Uterus (tissue), 4 donors: ENCODE data around the gene MT1F. TPM values are rescaled to one million over a fixed set of nuclear protein-coding genes. Genes with fewer than 3 reads are reported as not detected.
"Not testable (repeated sequence)": the region's sequence is repeated elsewhere in the genome, so short reads cannot be mapped to it uniquely, and the experiment has no call there.

ENCODE experiments used
- DNase-seq, 2 donors: peaks; one replicate each; pipeline ENCODE4 v3.0.0-alpha.2; 2019 to 2020
- H3K27ac ChIP-seq, 2 donors: fragments of 200-600 bp; sonication (generic); 1 replicate in 1 of 2; 2 replicates in 1 of 2; pipeline ENCODE4 v1.5.1; 2016 to 2018
- H3K27me3 ChIP-seq, 2 donors: fragments of 200-600 bp; sonication (generic); one replicate each; pipeline ENCODE4 v1.5.1; 2018 to 2019; ENCODE audit warnings: control low read depth in 1 of 2
- H3K36me3 ChIP-seq, 2 donors: fragments of 200-600 bp; sonication (generic); one replicate each; pipeline ENCODE4 v1.5.1; 2019; ENCODE audit warnings: control low read depth in 1 of 2
- H3K4me1 ChIP-seq, 2 donors: fragments of 200-600 bp; sonication (generic); one replicate each; pipeline ENCODE4 v1.5.1; 2018 to 2019; ENCODE audit warnings: control low read depth in 1 of 2
- H3K4me3 ChIP-seq, 2 donors: fragments of 200-600 bp; sonication (generic); 1 replicate in 1 of 2; 2 replicates in 1 of 2; pipeline ENCODE4 v1.5.1; 2018 to 2019; ENCODE audit warnings: mild to moderate bottlenecking in 1 of 2
- H3K9me3 ChIP-seq, 2 donors: fragments of 200-600 bp; sonication (generic); one replicate each; pipeline ENCODE4 v1.5.1; 2019; ENCODE audit warnings: control low read depth in 1 of 2
- POLR2A ChIP-seq, 2 donors: fragments of 450-650 bp; IDR thresholded peaks; one replicate each; pipeline ENCODE4 v1.6.1; 2016; ENCODE audit warnings: antibody characterized with exemption in 2 of 2, mild to moderate bottlenecking in 1 of 2, moderate library complexity in 1 of 2
- intact Hi-C: fragments of 100-400 bp; cut with DNase I; formaldehyde crosslinking; loops from one replicate; pipeline ENCODE4 v1.15.1; 2023; ENCODE audit warnings: low total_unique reads
- total RNA-seq, 4 donors: library from RNA; depleted of rRNA in 3 of 4; stranded (reverse); fragments of >200 nt in 3 of 4; gene quantifications; one replicate each; pipeline versions ENCODE4 v1.1.0 to v1.2.4, GENCODE V29; 2014 to 2023
- TF ChIP-seq, protein P1 (sequence below), 4 experiments: fragments of 200-600 bp in 2 of 4; fragments of 450-650 bp in 2 of 4; sonication (generic) in 2 of 4; IDR thresholded peaks; one replicate each; pipeline ENCODE4 v1.5.1; 2016 to 2019; ENCODE audit warnings: antibody characterized with exemption in 4 of 4, mild to moderate bottlenecking in 2 of 4, moderate library complexity in 1 of 4
- donor health status: DM: yes; HTN: yes; CAD: no.

Gene MT1F
- total RNA-seq, 4 donors from 2014 or later: 2.1 TPM; not detected in 3

DNA sequence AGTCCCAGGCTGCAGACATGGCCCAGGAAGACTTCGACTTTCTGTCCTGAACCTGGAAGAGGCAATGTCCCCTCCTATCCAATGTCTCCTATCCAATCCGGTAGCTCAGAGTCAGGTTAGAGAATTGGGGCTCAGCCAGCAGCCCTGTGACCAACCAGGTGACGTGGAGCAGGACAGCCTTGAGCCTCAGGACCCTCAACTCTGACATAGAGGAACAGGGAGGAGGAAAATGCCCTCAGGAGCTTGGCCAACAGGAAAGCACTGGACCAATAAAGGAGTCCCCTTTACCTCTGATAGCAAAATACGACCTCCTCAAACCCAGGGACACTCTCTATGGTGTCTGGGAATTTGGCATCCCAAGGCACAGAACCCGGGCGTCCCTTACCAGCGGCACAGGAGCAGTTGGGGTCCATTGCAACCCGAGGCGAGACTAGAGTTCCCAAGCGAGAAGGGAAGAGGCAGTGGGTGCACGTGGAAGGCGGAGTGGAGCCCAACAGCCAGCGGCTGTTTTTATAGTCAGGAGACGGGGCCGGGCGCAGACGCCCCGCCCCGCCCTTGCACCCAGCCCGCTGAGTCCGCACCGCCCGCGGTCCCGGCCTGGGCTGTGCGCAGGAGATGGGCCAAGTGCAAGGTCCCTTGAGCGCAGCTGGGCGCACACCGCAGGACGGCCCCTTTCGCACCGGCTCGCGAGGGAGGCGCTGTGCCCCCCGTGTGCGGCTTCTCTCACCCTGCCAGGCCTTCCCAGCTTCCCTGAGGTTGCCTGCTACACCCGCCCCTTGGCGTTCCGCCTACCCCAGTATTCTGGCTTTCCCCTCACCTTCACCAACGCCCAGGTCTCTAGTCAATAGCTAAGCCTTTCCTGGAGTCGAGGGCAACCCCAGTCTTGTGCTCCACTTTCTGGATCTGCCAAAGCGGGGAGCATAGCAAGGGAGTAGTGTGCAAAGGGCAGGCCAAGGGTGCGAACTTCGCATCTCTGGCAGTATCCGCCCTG lies 10.1 kb downstream of the MT1F start, which contains the start of gene MT1G:
TSS of gene MT1G (minus strand) at position 485 of the 991 bp plus-strand sequence. CDS start at position 413, 72 bp downstream.
- no peaks in the 10 kb centered on the region for H3K36me3 ChIP-seq
- peaks cover 0 to 2% of the 10 kb centered on the region in 2 donors for H3K4me1 ChIP-seq
- TF ChIP-seq POLR2A (IDR thresholded peaks at IDR 0.05): no peak
- no peak for DNase-seq
- H3K27ac ChIP-seq: no peak within 1 kb of the TSS
- H3K9me3 ChIP-seq: no peaks in the 10 kb centered on the region
- H3K4me3 ChIP-seq: no peak within 1 kb of the TSS
- intact Hi-C loops: no loop called here
- H3K27me3 ChIP-seq: peaks cover 0 to 11% of the 10 kb centered on the region in 2 donors

DNA sequence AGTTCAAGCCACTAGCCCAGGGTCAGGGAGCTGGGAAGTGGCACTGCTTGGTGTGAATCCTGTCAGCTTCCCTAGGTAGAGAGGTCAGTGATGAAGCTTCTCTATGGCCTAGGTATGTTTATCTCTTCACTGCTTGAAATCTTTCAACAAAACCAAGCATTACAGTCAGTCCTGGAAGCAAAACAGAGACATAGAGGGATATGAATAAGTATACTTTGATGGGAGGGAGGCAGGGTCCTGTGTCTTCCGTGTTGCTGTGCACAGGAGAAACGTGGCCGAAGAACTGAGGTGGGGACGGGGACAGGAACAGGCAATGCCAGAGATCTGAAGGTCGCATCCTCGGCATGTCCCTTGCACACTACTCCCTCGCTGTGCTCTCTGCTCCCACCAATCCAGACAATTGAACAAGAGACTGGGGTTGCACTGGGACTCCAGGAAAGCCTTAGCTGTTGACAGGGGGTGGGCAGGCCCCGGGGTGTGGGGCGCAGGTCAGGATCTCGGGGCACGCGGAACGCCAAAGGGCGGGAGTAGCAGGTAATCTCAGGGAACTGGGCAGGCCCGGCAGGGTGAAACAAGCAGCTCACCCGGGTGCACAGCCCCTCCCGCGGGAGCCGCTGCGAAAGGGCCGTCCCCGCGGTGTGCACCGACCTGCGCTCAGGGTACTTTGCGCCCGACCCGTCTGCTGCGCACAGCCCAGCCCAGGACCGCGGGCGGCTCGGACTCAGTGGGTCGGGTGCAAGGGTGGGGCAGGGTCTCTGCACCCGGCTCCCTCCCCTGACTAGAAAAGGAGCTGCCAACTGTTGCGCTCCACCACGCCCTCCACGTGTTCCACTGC lies 11.5 kb downstream of the MT1F start, which contains the start of gene MT1H:
TSS of gene MT1H (plus strand) at position 810 of the 835 bp plus-strand sequence. CDS start 71 bp downstream, outside the sequence.
- intact Hi-C loops: no loop called here
- TF ChIP-seq, protein P1, sequence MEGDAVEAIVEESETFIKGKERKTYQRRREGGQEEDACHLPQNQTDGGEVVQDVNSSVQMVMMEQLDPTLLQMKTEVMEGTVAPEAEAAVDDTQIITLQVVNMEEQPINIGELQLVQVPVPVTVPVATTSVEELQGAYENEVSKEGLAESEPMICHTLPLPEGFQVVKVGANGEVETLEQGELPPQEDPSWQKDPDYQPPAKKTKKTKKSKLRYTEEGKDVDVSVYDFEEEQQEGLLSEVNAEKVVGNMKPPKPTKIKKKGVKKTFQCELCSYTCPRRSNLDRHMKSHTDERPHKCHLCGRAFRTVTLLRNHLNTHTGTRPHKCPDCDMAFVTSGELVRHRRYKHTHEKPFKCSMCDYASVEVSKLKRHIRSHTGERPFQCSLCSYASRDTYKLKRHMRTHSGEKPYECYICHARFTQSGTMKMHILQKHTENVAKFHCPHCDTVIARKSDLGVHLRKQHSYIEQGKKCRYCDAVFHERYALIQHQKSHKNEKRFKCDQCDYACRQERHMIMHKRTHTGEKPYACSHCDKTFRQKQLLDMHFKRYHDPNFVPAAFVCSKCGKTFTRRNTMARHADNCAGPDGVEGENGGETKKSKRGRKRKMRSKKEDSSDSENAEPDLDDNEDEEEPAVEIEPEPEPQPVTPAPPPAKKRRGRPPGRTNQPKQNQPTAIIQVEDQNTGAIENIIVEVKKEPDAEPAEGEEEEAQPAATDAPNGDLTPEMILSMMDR (IDR thresholded peaks at IDR 0.05): no peak
- no peak for TF ChIP-seq POLR2A (IDR thresholded peaks at IDR 0.05)
- peaks cover 0 to 11% of the 10 kb centered on the region in 2 donors for H3K27me3 ChIP-seq
- no peaks in the 10 kb centered on the region for H3K36me3 ChIP-seq
- no peak within 1 kb of the TSS for H3K27ac ChIP-seq
- H3K4me1 ChIP-seq: no peaks in the 10 kb centered on the region
- H3K4me3 ChIP-seq: no peak within 1 kb of the TSS
- no peak for DNase-seq
- H3K9me3 ChIP-seq: no peaks in the 10 kb centered on the region

DNA sequence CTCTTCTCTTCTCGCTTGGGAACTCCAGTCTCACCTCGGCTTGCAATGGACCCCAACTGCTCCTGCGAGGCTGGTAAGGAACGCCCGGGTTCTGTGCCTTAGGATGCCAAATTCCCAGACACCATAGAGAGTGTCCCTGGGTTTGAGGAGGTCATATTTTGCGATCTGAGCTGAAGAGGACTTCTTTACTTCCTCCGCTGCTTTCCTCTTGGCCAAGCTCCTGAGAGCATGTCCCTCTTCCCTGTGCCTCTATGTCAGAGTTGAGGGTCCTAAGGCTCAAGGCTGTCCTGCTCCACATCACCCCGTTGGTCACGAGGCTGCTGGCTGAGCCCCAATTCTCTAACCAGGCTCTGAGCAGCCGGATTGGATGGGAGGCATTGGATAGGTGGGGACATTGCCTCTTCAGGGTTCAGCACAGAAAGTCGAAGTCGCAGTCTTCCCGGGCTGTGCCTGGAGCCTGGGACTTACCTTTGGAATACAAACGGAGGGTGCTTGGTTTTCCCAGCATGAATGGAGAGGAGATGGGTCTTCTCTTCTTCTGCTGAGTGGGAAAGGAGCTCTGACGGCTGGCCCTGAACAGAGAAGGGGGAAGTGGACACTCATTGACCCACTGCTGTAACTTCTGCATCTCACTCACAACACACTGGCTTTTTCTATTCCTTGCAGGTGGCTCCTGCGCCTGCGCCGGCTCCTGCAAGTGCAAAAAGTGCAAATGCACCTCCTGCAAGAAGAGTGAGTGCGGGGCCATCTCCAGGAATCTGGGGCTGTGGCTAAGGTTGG lies 12.3 kb downstream of the MT1F start:
- Histone ChIP-seq H3K4me3 (no peak overlapping the region), H3K36me3 (no peaks in the 10 kb centered on the region), H3K4me1 (no peaks in the 10 kb centered on the region), H3K27me3 (peaks cover 0 to 11% of the 10 kb centered on the region in 2 donors), H3K27ac (no peak overlapping the region), H3K9me3 (no peaks in the 10 kb centered on the region)
- no peak for DNase-seq
- intact Hi-C loops: no loop called here
- no peak for TF ChIP-seq POLR2A (IDR thresholded peaks at IDR 0.05)
- TF ChIP-seq, protein P1 (IDR thresholded peaks at IDR 0.05): no peak

DNA sequence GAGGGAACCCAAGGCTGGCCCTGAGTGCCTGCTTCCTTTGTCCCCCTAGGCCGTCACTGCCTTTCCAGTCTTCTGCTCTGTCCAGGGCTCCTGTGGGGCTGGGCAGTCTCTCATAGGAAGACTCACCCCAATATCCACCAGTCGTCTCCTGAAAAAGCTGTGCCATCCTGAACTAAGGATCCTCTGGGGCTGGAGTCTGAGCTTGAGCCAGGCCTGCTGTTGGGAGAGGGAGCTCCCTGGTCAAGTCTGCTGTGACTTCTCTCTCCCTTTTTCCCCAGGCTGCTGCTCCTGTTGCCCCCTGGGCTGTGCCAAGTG lies 12.8 kb downstream of the MT1F start:
- Histone ChIP-seq H3K4me1 (no peaks in the 10 kb centered on the region), H3K27me3 (peaks cover 0 to 11% of the 10 kb centered on the region in 2 donors), H3K9me3 (no peaks in the 10 kb centered on the region), H3K27ac (no peak overlapping the region), H3K4me3 (no peak overlapping the region), H3K36me3 (no peaks in the 10 kb centered on the region)
- DNase-seq: no peak
- TF ChIP-seq, protein P1 (IDR thresholded peaks at IDR 0.05): no peak
- TF ChIP-seq POLR2A (IDR thresholded peaks at IDR 0.05): no peak
- intact Hi-C loops: no loop called here

DNA sequence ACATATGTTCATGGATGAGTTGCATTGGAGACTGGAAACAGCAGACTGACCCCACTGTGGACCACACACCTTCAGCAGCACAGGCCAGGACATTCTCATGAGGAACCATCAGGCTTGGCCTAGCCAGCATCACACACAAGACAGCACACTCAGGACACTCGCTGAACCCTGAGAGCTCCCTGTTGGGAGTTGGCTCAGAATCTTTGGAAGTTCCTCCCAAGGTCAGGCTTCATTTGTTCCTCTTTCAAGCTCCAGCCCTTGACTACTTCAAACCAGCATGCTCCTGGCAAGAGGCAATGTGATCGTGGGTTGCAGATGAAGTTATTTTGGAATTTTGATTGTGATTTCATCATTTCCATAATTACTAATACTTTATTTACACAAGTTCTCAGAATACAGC lies 13.9 kb downstream of the MT1F start:
- H3K4me1 ChIP-seq, intact Hi-C loops, DNase-seq, H3K36me3 ChIP-seq, H3K27ac ChIP-seq, H3K9me3 ChIP-seq, H3K4me3 ChIP-seq: not testable (repeated sequence)
- peaks cover 3 to 11% of the 10 kb centered on the region in 2 donors for H3K27me3 ChIP-seq

DNA sequence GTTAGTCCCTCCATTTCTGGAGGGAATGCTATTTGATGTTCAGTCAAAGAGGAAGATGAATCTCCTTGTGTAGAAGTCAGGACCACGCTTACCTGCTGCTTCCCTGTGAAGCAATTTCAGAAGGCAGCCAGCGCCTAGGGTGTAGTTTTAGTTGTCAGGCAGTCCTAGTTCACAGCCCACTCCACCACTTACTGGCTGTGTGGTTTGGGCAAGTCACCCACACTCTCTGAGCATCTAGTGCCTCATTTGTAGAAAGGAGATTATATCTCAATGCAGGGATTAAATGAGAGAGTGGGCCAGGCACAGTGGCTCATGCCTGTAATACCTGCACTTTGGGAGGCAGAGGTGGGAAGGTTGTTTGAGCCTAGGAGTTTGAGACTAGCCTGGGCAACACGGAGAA lies 14.4 kb downstream of the MT1F start:
- H3K9me3 ChIP-seq, intact Hi-C loops, H3K36me3 ChIP-seq, DNase-seq, H3K4me1 ChIP-seq, H3K4me3 ChIP-seq, H3K27ac ChIP-seq: not testable (repeated sequence)
- peaks cover 3 to 11% of the 10 kb centered on the region in 2 donors for H3K27me3 ChIP-seq
